Right lobe of liver (tissue), 6 donors: ENCODE results near the gene SH2D4B. TPM values are rescaled to one million over a fixed set of nuclear protein-coding genes. Genes with fewer than 3 reads are reported as not detected.

Source experiments
- ATAC-seq, 4 donors: fragments of 200-7000 bp; cut with Tn5 transposase; one replicate each; pipeline ENCODE4 v1.9.1; 2020; ENCODE audit warnings: mild to moderate bottlenecking in 4 of 4, moderate library complexity in 4 of 4
- DNase-seq, 3 donors: peaks; one replicate each; pipeline ENCODE4 v3.0.0-alpha.2; 2020
- H3K27ac ChIP-seq, 3 donors: fragments of 200-600 bp; one replicate each; pipeline ENCODE4 v1.8.0; 2022
- H3K27me3 ChIP-seq, 2 donors: fragments of 200-600 bp; one replicate each; pipeline ENCODE4 v1.8.0; 2022
- H3K36me3 ChIP-seq, 4 donors: fragments of 200-600 bp; sonication (generic) in 1 of 4; one replicate each; pipeline versions ENCODE4 v1.5.1 to v1.8.0; 2017 to 2022; ENCODE audit warnings: control low read depth in 1 of 4
- H3K4me1 ChIP-seq, 4 donors: fragments of 200-600 bp; sonication (generic) in 1 of 4; one replicate each; pipeline versions ENCODE4 v1.5.1 to v1.8.0; 2017 to 2022; ENCODE audit warnings: control low read depth in 1 of 4
- H3K4me3 ChIP-seq, 3 donors: fragments of 200-600 bp; one replicate each; pipeline ENCODE4 v1.8.0; 2022
- H3K9me3 ChIP-seq, 4 donors: fragments of 200-600 bp; sonication (generic) in 1 of 4; one replicate each; pipeline versions ENCODE4 v1.5.1 to v1.8.0; 2017 to 2022; ENCODE audit warnings: control low read depth in 1 of 4
- POLR2A ChIP-seq: fragments of 450-650 bp; IDR thresholded peaks from one replicate; pipeline ENCODE4 v1.6.1; 2017; ENCODE audit warnings: antibody characterized with exemption, mild to moderate bottlenecking
- WGBS: methylation state at CpG from one replicate; pipeline ENCODE4 v1.1.6; 2018; ENCODE audit warnings: low coverage, low lambda C conversion rate; ENCODE audit not compliant: insufficient coverage; ENCODE audit errors: missing lambda C conversion rate; 5-methylcytosine and 5-hydroxymethylcytosine counted together
- intact Hi-C, 2 donors: fragments of 100-400 bp; cut with DNase I; formaldehyde crosslinking; loops; one replicate each; pipeline versions ENCODE4 v1.11.2 to v1.14.1; 2022
- total RNA-seq, 6 experiments: library from RNA; depleted of rRNA in 2 of 6; stranded (reverse); fragments of >200 nt in 2 of 6; fragmentation: NEBNext Ultra II Directional in 3 of 6; extraction: Animal tissue kit (Norgen Biotek cat#: 25700) in 3 of 6; gene quantifications; one replicate each; pipeline versions ENCODE4 v1.1.0 to v1.2.4, GENCODE V29; 2016 to 2023
- TF ChIP-seq, protein P1 (sequence below), 4 donors: fragments of 200-600 bp in 3 of 4; fragments of 450-650 bp in 1 of 4; IDR thresholded peaks; one replicate each; pipeline versions ENCODE4 v1.5.1 to v1.8.0; 2016 to 2022; ENCODE audit warnings: antibody characterized with exemption in 4 of 4, mild to moderate bottlenecking in 2 of 4
- donor health status: DM: no; HTN: yes; CAD: no.
- donor health status: DM: no; HTN: no; CAD: no.
- donor health status: DM: no; HTN: no; CAD: no.
- donor health status: DM: no; HTN: yes; CAD: no.
- donor health status: DM: no; HTN: yes; CAD: no.

SH2D4B gene
- total RNA-seq, 6 experiments from 2014 or later = not detected

DNA sequence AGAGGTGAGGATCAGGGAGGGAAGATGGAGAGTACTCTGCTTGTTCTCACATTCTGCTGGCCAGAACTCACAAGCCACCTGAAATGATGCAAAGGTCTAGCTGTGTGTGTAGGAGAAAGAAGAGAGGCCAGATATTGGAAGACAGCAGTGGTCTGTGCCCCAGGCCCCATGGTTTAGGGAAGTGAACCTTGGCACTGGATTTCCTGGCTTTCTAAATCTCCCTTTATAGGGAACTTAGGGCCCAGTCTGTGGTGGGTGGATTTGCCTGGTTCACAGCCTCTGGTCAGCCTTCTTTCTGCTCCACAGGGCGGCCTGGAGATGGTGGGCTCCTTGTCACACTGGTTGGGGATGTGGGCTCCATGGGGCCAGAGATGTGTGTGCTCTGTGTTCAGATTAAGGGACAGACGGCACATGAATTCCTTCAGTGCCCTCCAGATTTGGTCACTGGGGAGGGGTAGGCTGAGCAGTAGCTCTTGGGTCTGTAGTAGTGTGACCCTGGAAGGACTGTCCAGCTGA is 9.5 kb upstream of the SH2D4B start:
- DNase-seq = no peak

DNA sequence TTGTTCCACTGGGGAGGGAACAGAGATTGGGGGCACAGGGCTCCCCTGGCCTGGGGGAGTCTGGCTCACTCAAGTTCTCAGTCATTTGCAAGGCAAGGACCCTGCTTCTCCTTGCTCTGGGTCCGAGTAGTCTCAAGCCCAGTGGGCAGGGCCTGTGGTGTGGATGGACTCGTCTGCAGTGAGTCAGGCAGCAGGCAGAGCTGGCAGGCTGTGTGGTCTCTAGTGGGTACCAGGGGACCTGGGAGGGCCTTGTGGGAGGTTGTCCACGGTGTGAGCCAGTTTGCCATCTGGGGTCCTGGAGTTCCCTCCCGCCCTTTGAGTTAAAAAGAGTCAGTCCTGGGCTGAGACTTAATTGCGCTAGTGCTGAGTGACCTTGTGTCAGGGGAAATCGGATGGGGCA is 8.8 kb upstream of the SH2D4B start:
- H3K27ac ChIP-seq = no peak overlapping the region
- WGBS = 46% methylated on average over 2 of the region's 6 CpGs
- TF ChIP-seq, protein P1, sequence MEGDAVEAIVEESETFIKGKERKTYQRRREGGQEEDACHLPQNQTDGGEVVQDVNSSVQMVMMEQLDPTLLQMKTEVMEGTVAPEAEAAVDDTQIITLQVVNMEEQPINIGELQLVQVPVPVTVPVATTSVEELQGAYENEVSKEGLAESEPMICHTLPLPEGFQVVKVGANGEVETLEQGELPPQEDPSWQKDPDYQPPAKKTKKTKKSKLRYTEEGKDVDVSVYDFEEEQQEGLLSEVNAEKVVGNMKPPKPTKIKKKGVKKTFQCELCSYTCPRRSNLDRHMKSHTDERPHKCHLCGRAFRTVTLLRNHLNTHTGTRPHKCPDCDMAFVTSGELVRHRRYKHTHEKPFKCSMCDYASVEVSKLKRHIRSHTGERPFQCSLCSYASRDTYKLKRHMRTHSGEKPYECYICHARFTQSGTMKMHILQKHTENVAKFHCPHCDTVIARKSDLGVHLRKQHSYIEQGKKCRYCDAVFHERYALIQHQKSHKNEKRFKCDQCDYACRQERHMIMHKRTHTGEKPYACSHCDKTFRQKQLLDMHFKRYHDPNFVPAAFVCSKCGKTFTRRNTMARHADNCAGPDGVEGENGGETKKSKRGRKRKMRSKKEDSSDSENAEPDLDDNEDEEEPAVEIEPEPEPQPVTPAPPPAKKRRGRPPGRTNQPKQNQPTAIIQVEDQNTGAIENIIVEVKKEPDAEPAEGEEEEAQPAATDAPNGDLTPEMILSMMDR (IDR thresholded peaks at IDR 0.05) = no peak
- TF ChIP-seq POLR2A = no peak

More for the DNA sequence above, 9.5 kb upstream of the SH2D4B start:
- H3K9me3 ChIP-seq = no peaks in the 10 kb centered on the region
- H3K27ac ChIP-seq = no peak overlapping the region
- peak in 1 of 4 donors; percentile 40 for ATAC-seq
- H3K36me3 ChIP-seq = no peaks in the 10 kb centered on the region
- WGBS = 60% methylated on average over 1 of the region's 2 CpGs
- no peaks in the 10 kb centered on the region for H3K27me3 ChIP-seq
- H3K4me3 ChIP-seq = no peak overlapping the region
- intact Hi-C loops = no loop called here
- no peaks in the 10 kb centered on the region for H3K4me1 ChIP-seq
- TF ChIP-seq POLR2A = no peak
- TF ChIP-seq, protein P1 (IDR thresholded peaks at IDR 0.05) = no peak

DNA sequence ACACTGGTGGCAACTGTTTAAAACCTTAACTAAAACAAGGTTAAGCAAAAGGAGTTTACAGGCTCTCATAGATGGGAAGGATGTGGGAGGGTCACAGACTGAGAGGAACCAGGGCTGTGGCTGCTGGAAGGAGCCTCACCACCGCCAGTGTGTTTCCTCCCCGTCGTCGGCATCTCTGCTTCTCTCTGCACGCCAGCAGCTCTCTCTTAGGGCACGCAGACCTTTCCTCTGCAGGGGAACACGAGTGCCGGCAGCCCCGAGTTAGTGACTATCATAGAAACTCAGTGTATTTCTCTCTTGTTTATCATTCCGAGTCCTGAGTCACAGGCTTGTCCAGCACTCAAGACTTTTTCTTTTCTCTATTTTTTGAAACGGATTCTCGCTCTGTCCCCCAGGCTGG is 8.1 kb upstream of the SH2D4B start:
- no peak for DNase-seq
- peak; percentile 52 to 71 (median 64) for ATAC-seq
- Histone ChIP-seq H3K27ac (no peak overlapping the region), H3K4me3 (no peak overlapping the region), H3K9me3 (no peaks in the 10 kb centered on the region), H3K4me1 (no peaks in the 10 kb centered on the region), H3K36me3 (no peaks in the 10 kb centered on the region), H3K27me3 (no peaks in the 10 kb centered on the region)
- WGBS = 63% methylated on average over 10 of the region's 12 CpGs
- TF ChIP-seq POLR2A = no peak
- intact Hi-C loops = no loop called here

More for the DNA sequence above, 8.8 kb upstream of the SH2D4B start:
- DNase-seq (no peak), ATAC-seq (no peak)
- intact Hi-C loops = no loop called here
- H3K4me3 ChIP-seq = no peak overlapping the region
- H3K27me3 ChIP-seq = no peaks in the 10 kb centered on the region
- H3K9me3 ChIP-seq = no peaks in the 10 kb centered on the region
- H3K36me3 ChIP-seq = no peaks in the 10 kb centered on the region
- no peaks in the 10 kb centered on the region for H3K4me1 ChIP-seq

DNA sequence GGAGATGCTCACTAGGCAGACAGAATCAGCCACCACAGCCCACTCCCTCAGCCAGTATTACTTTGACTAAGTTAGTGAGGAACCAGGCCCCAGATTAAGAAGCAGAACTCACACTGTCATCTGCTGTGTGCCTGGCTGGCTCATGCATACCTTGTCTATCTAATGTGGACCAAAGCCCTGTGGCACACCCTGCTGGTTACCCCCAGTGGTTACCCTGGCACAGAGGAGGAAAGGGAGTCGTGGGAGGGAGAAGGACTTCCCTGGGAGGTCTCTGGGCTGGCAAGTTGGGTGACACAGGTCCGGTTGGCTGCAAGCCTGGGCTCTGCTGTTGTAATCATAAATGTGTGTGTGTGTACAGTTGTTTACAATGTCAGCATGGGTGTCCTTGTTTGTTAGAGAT is 7.5 kb upstream of the SH2D4B start:
- peak in 1 of 3 donors; percentile 77 for DNase-seq
- H3K27ac ChIP-seq = no peak overlapping the region
- intact Hi-C loops = no loop called here
- peak; percentile 70 to 89 (median 78) for ATAC-seq
- no peak overlapping the region for H3K4me3 ChIP-seq
- TF ChIP-seq, protein P1 (IDR thresholded peaks at IDR 0.05) = peak; percentile 24 to 46 (median 40)
- TF ChIP-seq POLR2A = no peak
- no peaks in the 10 kb centered on the region for H3K4me1 ChIP-seq
- no peaks in the 10 kb centered on the region for H3K36me3 ChIP-seq
- no peaks in the 10 kb centered on the region for H3K27me3 ChIP-seq
- H3K9me3 ChIP-seq = no peaks in the 10 kb centered on the region
- WGBS = 0% methylated on average over 2 of the region's 2 CpGs

DNA sequence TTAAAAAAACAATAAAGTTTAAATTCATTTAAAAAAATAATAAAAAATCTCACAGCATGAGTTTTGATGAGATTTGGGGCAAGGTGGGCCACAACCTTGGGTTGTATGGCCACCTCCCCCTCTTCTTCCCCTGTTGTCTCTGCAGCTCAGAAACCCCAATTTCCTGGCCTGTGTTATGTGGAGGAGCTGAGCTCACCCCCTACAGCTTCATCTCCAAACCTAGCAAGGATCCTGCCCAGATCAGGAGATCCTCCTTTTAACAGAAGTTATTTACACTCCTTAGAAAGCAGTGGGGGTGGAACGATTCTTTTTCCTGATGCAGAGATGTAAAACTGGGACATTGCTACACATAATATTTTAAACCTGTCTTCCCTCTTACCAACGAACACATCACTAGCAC is 6.9 kb upstream of the SH2D4B start:
- no peaks in the 10 kb centered on the region for H3K9me3 ChIP-seq
- DNase-seq (no peak), ATAC-seq (no peak)
- no peaks in the 10 kb centered on the region for H3K27me3 ChIP-seq
- intact Hi-C loops = no loop called here
- no peaks in the 10 kb centered on the region for H3K36me3 ChIP-seq
- 31% methylated on average over 2 of the region's 2 CpGs for WGBS
- no peak for TF ChIP-seq POLR2A
- TF ChIP-seq, protein P1 (IDR thresholded peaks at IDR 0.05) = no peak
- no peak overlapping the region for H3K4me3 ChIP-seq
- no peak overlapping the region for H3K27ac ChIP-seq
- H3K4me1 ChIP-seq = no peaks in the 10 kb centered on the region
